Measurements from ENCODE around the gene CASTOR2. TPM values are rescaled to one million over a fixed set of nuclear protein-coding genes. Genes with fewer than 3 reads are reported as not detected.

The CASTOR2 gene
- total RNA-seq, 1 donor from 2014 or later: 9.6 TPM

DNA sequence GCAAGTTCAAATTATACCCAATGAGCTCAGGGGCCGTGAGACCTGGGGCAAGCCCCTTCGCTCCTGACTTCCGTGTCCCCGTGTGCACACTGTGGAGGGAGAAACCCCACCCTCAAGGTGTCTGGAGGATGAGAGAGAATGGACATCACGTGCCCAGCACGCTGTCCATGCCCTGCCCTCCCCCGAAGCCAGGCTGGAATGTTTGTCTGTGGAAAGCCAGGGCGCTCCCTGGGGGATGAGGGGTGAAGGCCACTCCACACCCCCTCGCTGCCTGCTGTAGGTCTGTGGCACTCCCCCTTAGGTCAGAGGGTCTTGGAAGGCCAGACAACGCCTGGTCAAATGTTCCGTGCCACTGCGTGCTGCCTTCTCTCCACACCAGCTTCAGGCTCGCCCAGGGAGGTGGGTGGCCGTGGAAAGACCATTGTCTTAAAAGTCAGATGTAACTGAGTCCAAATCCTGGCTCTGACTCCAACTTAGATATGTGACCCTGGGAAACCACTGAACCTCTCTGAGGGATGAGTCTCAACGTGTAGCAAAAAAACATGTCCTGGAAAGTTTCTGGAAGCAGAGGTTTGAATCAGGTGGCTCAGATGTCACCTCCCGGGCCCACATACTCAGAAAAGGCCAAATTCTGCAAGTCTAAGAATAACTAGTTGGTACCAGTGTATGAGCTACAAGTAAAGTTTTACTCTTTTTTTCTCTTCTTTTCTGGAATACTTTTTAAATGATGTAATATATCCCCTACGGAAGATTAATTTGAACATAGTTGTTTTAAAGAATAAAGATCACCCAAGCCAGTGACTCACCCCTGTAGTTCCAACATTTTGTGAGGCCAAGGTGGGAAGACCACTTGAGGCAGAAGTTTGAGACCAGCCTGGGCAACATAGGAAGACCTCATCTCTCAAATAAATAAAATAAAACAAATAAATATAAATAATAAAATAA, 84.2 kb downstream of the CASTOR2 start:
- Mint-ChIP-seq H3K9me3 (ENCODE audit: low read depth) (no peaks in the 10 kb centered on the region), H3K4me3 (ENCODE audit: unreplicated experiment) (no peak overlapping the region), H3K27me3 (ENCODE audit: low read depth) (no peaks in the 10 kb centered on the region), H3K4me1 (ENCODE audit: low read depth) (peaks cover 25% of the 10 kb centered on the region), H3K27ac (ENCODE audit: unreplicated experiment) (peak overlapping the region; percentile 85), H3K36me3 (ENCODE audit: low read depth) (peaks cover 22% of the 10 kb centered on the region)
- DNase-seq (ENCODE audit: low spot score): no peak
- TF ChIP-seq CTCF (IDR thresholded peaks at IDR 0.05): no peak

- H3K27ac Mint-ChIP-seq (ENCODE audit: unreplicated experiment): no peak overlapping the region
- H3K27me3 Mint-ChIP-seq (ENCODE audit: low read depth): no peaks in the 10 kb centered on the region
- peaks cover 22% of the 10 kb centered on the region for H3K36me3 Mint-ChIP-seq (ENCODE audit: low read depth)
- DNase-seq (ENCODE audit: low spot score): no peak
- H3K9me3 Mint-ChIP-seq (ENCODE audit: low read depth): no peaks in the 10 kb centered on the region
- TF ChIP-seq CTCF (IDR thresholded peaks at IDR 0.05): no peak
- H3K4me3 Mint-ChIP-seq (ENCODE audit: unreplicated experiment): no peak overlapping the region
- H3K4me1 Mint-ChIP-seq (ENCODE audit: low read depth): peaks cover 33% of the 10 kb centered on the region
Measured at GRCh38 chr7:75049817-75050216, 85.3 kb downstream of the CASTOR2 start.

DNA sequence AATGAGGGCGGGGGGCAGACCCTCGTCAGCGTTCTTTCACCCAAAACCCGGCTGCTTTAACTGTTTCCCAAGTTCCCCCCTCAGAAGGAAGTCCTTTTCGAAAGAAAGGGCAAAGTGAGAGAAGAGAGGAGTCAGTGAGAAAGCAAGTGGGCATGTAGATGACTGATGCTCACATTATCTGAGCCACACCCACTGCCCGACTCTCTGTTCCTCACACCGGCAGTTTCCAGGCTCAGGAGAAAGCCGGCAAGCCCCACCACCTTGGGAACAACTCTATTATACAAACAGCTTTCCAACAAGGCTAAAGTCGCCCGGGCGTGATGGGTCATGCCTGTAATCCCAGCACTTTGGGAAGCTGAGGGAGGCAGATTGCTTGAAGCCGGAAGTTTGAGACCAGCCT, 86.0 kb downstream of the CASTOR2 start:
- Mint-ChIP-seq H3K4me3 (ENCODE audit: unreplicated experiment) (no peak overlapping the region), H3K9me3 (ENCODE audit: low read depth) (no peaks in the 10 kb centered on the region), H3K4me1 (ENCODE audit: low read depth) (peaks cover 39% of the 10 kb centered on the region), H3K27ac (ENCODE audit: unreplicated experiment) (peak overlapping the region; percentile 5), H3K27me3 (ENCODE audit: low read depth) (no peaks in the 10 kb centered on the region), H3K36me3 (ENCODE audit: low read depth) (peaks cover 22% of the 10 kb centered on the region)
- DNase-seq (ENCODE audit: low spot score): no peak
- no peak for TF ChIP-seq CTCF (IDR thresholded peaks at IDR 0.05)

GRCh38 chr7:75054744-75055143, 90.2 kb downstream of the CASTOR2 start:
- H3K36me3 Mint-ChIP-seq (ENCODE audit: low read depth): peaks cover 24% of the 10 kb centered on the region
- no peak for DNase-seq (ENCODE audit: low spot score)
- no peaks in the 10 kb centered on the region for H3K9me3 Mint-ChIP-seq (ENCODE audit: low read depth)

DNA sequence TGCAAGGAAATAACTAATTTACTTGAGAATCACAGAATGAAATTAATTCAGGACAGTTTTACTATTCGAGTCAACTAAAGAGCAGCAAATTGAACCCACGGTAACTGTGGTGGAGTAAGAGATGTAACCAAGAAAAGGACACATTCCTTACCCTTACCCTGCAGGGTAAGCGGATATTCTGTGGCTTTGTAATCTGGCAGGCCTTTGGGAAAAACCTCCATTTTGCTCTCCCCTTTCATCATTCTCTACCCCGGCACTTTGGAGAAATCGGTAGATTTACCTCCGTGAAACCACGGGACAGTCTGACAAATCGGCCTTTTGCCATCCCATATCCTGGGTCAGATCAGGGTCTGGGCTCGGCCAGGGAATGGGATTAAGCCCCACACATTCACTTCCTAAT, 90.7 kb downstream of the CASTOR2 start:
- Mint-ChIP-seq H3K27me3 (ENCODE audit: low read depth) (no peaks in the 10 kb centered on the region), H3K4me1 (ENCODE audit: low read depth) (peaks cover 35% of the 10 kb centered on the region), H3K27ac (ENCODE audit: unreplicated experiment) (peak overlapping the region; percentile 87), H3K4me3 (ENCODE audit: unreplicated experiment) (no peak overlapping the region), H3K9me3 (ENCODE audit: low read depth) (no peaks in the 10 kb centered on the region), H3K36me3 (ENCODE audit: low read depth) (peaks cover 24% of the 10 kb centered on the region)
- TF ChIP-seq CTCF (IDR thresholded peaks at IDR 0.05): no peak
- no peak for DNase-seq (ENCODE audit: low spot score)

More at GRCh38 chr7:75054744-75055143, 90.2 kb downstream of the CASTOR2 start:
- TF ChIP-seq CTCF (IDR thresholded peaks at IDR 0.05): no peak
- no peak overlapping the region for H3K4me3 Mint-ChIP-seq (ENCODE audit: unreplicated experiment)
- no peaks in the 10 kb centered on the region for H3K27me3 Mint-ChIP-seq (ENCODE audit: low read depth)
- H3K4me1 Mint-ChIP-seq (ENCODE audit: low read depth): peaks cover 37% of the 10 kb centered on the region
- H3K27ac Mint-ChIP-seq (ENCODE audit: unreplicated experiment): peak overlapping the region; percentile 87
